Inferior parietal cortex (tissue), 1 donor: ENCODE measurements around the gene ITGAD.

Experiments used
- DNase-seq: peaks from one replicate; pipeline ENCODE4 v3.0.0-alpha.2; 2016; ENCODE audit errors: extremely low spot score

Gene ITGAD

DNA sequence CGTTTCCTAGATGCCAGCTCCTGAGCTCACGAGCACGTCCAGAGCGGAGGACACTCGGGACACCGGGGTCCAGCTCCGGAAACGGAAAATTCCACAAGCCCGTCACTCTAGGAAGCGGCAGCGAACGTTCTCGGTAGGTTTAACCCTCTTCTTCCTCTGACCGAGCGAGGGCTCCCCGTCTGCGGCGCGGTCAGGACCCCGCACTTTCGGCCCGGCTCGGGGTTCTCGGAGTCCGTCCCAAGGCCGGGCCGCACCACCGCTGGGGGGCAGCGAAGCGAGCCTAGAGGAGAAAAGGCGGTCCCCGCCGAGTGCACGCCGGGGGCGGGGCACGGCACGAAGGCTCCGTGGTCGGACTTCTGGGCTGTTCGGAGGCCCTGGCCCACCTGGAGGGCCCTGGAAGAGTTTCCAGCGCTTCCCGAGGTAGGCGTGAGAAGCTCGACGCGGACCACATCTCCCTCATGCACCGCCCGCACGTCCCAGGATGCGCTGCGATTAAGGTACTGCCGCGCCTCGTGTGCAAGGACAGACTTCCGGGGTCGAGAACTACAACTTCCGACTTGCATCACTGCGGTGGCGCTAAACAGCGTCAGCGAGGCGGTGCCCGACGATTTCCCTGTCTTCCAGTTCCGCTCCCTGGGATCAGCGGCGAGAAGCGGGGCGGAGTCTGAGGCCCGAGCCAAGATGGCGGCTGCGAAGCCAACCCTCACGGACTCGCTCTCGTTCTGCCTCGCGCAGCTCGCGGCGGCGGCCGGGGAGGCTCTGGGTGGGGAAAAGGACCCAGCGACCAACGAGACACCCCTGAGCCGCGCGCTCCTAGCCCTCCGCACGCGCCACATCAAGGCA lies 65.9 kb downstream of the ITGAD start, which contains the start of gene ARMC5:
ARMC5 (plus strand) TSS at position 658 of the 843 bp plus-strand sequence; CDS start at position 682, 24 bp downstream.
- DNase-seq = peak; percentile 98

DNA sequence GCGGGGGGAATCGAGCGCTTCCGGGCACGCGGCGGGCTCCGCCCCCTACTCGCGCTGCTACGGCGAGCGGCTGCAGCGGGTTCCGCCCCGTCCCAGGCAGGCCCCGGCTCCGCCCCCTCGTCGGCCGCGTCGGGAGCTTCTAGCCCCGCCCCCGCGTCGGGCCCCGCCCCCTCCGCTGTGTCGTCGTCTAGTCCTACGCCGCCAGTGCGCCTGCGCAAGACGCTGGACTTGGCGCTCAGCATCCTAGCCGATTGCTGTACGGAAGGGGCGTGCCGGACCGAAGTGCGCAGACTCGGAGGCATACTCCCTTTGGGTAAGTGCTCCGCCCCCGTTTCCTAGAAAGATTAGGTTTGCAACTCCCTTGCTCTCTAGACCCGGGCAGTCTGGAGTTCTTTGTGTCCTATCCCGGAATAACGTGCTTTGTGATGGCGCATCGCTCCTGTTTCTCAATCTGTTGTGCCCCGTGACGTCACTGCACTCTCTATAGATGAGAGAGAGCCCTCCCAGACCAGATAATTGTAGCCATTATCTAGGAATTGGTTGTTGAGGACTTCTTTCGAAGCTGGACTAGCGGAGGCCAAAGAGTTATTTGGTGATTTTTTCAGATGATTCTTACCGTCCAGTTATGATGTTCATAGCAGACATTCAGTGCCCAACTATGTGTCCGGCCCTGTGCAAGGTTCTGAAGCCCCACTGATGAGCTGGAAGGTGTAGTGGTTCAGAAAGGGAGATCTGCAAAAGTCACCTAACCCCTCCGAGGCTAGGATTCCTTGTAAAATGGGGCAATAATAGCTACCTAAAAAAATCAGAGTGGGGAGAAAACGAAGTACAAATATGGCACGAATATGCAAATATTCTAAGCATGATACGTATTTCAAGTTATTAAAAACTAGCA lies 66.8 kb downstream of the ITGAD start:
- peak; percentile 100 for DNase-seq

DNA sequence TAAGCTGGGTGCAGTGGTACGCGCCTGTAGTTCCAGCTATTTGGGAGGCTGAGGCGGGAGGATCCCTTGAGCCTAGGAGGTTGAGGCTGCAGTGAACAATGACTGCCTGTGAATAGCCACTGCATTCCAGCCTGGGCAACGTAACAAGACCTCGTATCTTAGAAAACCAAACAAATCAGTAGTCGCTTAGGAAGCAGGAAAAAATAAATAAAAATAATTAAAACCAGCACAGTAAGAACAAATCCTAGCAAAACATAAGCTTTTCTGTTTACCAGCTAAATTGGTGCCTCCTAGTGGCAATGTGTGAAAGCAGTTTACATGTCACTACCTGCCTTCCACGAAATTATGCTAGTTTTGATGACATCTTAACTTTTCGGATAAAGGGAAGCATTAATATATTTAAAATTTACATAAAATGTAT lies 67.5 kb downstream of the ITGAD start:
- no peak for DNase-seq

DNA sequence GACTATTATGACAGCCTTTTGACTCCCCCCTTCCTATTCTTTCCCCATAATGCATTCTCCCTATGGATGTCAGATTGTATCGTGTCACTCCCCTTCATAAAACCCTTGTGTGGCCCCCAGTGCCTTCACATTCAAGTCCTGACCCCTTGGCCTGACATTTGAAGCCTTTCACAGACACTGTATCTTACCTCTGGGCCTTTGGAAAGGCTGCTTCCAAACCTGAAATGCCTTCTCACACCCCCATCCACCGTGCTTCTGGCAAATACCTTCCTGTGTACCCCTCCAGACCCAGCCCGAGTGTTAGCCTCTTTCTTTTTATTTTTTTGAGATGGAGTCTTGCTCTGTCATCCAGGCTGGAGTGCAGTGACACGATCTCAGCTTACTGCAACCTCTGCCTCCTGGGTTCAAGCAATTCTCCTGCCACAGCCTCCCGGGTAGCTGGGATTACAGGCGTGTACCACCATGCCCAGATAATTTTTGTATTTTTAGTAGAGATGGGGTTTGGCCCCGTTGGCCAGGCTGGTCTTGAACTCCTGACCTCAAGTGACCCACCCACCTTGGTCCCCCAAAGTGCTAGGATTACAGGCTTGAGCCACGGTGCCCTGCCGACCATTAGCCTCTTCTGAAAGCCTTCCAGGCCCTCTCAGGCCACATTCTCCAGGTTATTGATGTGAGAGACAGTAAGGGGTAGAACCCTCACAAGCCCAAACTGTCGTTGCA lies 68.2 kb downstream of the ITGAD start:
- no peak for DNase-seq

DNA sequence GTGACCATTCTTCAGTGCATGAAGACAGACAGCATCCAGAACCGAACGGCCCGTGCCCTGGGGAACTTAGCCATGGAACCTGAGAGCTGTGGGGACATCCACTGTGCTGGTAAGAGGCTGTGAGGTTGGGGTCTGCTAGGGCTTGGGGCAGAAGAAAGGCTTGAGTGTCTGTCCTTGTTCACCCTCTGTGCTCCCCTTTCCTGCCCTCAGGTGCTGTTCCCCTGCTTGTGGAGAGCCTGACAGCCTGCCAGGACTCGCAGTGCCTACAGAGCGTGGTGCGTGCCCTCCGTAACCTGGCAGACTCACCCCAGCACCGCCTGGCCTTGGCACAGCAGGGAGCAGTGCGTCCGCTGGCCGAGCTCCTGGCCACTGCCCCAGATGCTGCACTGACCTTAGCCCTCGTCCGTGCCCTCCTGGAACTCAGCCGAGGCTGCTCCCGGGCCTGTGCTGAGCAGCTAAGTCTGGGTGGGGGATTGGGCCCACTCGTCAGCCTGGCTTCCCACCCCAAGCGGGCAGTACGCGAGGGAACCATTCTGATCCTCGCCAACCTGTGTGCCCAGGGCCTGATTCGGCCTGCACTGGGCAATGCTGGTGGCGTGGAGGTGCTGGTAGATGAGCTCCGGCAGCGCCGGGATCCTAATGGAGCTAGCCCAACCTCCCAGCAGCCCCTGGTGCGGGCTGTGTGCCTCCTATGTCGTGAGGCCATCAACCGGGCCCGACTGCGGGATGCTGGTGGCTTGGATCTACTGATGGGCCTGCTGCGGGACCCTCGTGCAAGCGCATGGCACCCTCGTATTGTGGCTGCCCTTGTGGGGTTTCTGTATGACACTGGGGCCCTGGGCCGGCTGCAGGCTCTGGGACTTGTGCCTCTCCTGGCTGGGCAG lies 69.0 kb downstream of the ITGAD start:
- no peak for DNase-seq

DNA sequence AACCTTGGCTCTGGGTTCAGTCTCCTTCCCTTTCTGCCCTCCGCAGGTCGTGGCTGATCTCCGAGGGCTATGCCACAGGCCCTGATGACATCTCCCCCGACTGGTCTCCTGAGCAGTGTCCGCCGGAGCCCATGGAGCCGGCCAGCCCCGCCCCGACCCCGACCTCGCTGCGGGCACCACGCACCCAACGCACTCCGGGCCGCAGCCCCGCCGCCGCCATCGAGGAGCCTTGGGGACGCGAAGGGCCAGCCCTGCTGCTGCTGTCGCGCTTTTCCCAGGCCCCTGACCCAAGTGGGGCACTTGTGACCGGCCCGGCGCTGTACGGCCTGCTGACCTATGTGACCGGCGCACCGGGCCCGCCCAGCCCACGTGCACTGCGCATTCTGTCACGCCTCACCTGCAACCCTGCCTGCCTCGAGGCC lies 71.2 kb downstream of the ITGAD start:
- DNase-seq = no peak

DNA sequence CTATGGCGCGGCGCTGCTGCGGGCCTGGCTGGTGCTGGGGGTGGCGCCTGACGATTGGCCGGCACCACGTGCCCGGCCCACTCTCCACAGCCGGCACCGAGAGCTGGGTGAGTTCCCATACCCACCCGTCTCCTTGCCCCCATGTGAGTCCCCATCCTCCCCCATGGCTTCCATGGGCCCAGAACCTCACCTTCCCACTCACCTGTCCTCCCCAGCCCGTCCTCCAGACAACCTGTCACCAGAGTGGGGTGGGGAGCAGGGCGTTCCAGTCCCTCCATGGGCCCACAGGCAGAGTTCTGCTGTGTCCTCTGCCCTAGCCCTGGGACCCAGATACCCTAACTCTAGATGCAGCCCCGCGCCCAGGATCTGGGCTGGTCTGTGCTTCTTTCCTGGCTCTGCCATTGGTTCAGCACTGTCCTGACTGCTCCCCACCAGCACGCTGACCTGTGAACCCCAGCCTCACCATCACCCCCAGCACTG lies 71.7 kb downstream of the ITGAD start:
- no peak for DNase-seq

DNA sequence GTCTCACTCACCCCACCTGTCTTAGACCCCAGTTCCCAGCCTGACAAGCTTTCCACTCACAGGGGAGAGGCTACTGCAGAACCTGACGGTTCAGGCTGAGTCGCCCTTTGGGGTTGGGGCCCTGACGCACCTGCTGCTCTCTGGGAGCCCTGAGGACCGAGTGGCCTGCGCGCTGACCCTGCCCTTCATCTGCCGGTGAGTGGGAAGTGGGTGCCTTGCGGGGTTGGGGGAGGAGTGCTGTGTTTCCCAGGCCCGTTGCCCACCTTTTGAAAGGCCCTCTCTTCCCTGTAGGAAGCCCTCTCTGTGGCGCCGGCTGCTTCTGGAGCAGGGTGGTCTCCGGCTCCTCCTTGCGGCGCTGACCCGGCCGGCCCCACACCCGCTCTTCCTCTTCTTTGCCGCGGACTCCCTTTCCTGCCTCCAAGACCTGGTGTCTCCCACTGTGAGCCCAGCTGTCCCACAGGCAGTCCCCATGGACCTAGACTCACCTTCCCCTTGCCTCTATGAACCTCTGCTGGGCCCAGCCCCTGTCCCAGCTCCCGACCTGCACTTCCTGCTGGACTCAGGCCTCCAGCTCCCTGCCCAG lies 72.7 kb downstream of the ITGAD start:
- DNase-seq = no peak

DNA sequence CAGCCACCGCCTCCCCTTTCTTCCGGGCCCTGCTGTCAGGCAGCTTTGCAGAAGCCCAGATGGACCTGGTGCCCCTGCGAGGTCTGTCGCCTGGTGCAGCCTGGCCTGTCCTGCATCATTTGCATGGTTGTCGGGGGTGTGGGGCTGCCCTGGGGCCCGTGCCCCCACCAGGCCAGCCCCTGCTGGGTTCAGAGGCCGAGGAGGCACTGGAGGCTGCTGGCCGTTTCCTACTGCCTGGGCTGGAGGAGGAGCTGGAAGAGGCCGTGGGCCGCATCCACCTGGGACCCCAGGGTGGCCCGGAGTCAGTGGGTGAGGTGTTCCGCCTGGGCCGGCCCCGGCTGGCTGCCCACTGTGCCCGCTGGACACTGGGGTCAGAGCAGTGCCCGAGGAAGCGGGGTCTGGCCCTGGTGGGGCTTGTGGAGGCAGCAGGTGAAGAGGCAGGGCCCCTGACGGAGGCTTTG lies 73.3 kb downstream of the ITGAD start:
- no peak for DNase-seq

DNA sequence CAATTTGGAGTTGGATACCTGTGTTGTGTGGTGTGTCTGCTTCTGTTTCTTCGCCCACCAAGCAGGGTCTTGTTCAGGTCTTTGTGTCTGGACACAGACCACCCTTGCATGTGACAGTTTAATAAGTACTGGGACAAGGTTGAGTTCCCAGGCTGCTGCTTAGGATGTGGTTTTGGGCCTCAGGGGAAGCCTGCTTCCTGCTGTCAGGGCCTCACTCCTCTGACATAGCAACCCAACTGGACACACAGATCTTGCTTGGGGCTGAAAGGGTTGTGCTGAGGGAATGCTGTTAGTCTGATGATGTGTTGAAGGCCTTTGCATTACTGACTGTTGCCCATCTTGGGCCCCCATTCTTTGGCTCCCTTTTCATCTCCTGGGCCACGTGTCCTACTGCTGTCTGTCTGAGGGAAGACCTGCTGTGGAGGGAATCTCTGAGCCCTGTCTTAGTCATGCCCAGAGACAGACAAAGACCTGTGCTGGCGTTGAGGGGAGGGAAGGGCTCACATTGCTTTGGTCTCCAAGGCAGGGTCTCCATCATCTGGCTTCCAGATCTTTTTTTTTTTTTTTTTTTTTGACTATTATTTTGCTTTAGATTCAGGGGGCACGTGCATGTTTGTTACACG lies 74.1 kb downstream of the ITGAD start:
- no peak for DNase-seq

DNA sequence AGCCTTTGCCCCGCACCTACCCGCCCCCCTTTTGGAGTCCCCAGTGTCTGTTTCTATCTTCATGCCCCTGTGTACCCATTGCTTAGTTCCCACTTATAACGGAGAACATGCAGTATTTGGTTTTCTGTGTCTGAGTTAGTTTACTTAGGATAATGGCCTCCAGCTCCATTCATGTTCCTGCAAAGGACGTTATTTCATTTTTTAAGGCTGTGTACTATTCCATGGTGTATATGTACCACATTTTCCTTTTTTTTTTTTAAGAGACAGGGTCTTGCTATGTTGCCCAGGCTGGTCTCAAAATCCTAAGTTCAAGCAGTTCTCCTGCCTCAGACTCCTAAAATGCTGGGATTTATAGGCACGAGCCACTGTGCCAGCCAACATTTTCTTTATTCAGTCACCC lies 74.7 kb downstream of the ITGAD start:
- no peak for DNase-seq

DNA sequence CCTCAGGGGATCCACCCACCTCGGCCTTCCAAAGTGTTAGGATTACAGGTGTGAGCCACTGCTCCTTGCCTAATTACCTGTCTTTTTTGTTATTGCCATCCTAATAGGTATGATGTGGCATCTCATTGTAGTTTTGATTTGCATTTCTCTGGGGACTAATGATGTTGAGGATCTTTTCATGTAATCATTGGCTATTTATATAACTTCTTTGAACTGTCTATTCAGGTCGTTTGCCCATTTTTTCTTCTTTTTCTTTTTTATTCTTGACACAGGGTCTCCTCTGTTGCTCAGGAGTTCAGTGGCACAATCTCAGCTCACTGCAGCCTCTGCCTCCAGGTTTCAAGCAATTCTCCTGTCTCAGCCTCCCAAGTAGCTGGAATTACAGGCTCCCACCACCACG lies 77.5 kb downstream of the ITGAD start:
- DNase-seq = no peak

DNA sequence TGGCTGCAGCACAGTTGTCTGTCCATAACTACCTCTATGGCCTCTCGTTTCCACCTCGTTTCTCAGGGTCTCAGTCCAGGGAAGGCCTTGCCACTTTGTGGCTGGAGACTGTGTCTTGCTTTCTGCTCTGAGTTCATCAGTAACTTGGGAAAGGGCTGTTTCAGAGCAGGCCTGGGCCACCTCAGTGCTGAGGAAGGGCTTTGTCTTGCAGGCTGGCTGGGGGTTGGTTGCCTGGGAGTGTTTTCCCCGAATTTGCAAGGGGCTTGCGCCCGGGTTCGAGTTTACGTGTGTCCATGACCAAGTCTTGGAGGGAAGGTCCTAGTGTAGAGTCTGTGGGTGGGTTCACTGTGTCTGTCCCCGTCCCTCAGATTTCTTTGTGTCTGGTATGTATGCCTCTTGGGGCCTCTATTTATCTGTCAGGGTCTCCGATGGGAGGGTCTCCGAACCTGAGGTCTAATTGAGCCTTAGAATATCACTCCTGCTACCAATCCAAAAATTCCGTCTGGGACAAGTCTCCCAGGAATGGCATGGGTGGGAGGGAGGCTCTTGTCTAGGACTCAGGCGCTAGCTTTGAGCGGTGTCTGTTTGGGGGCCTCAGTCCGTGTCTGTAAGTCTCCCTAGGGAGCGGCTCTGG lies 78.2 kb downstream of the ITGAD start:
- no peak for DNase-seq

DNA sequence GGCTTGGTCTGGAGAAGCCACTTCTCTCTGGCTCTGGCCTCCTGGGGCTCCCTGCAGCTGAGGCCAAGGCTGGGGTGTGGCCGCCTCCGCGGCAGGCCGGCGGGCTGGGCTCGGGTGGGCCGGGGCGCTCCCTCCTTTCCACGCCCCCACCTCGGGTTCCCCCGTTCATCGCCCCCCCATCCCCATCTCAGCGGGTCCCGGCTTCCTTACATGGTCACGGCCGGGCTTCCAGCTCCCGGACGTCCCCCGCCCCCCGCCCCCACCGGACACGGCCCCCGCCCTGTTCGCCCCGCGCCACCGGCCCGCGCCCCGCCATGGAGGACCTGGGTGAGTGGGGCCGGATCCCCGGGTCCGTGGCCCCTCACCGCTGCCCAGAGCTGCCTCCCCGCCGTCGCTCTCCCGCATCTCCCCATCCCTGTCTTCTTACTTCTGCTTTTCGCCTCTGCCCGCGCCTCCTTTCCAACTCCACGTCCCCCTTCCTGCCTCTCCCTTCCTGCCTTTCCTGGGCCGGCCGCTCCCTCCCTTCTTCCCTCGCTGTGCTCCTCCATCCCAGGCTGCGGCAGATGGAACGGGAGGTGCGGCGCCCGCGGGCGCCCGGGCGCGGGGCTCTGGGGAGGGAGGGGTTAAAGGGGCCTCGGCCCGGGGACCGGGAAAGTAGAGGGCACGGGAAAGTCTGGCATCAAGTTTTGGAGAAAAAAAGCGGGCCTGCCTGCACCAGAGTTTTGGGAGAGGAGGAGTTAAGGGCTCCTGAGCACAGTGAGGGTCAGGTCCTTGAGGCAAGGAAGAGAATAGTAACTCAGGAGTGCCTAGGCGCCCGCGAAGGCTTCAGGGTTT lies 79.0 kb downstream of the ITGAD start, which contains the start of gene TGFB1I1:
TGFB1I1 (plus strand) TSS at position 278 of the 834 bp plus-strand sequence; CDS start at position 315, 37 bp downstream.
- no peak for DNase-seq

DNA sequence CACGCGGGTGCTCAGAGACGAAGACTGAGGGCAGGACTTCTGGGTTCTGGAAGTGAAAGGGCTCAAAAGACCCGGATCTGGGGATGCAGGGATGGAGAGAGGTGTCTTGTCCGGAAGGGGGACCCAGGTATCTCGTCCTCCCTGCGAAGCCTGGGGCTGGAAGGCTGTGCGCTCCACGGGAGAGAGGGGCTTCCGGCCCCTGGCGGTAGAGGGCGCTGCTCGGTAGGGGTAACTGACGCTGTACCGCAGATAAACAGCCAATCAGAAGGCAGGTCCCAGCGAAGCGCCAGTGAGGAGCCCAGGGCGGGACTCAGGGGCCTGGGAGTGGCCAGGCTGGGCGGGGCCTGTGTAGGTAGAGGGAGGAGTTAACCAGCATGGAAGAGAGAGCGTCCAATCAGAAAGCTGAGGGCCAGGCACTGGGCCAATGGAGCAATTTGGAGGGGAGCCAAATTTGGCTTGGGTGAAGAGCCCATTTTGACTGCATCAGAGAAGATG lies 79.6 kb downstream of the ITGAD start:
- no peak for DNase-seq

DNA sequence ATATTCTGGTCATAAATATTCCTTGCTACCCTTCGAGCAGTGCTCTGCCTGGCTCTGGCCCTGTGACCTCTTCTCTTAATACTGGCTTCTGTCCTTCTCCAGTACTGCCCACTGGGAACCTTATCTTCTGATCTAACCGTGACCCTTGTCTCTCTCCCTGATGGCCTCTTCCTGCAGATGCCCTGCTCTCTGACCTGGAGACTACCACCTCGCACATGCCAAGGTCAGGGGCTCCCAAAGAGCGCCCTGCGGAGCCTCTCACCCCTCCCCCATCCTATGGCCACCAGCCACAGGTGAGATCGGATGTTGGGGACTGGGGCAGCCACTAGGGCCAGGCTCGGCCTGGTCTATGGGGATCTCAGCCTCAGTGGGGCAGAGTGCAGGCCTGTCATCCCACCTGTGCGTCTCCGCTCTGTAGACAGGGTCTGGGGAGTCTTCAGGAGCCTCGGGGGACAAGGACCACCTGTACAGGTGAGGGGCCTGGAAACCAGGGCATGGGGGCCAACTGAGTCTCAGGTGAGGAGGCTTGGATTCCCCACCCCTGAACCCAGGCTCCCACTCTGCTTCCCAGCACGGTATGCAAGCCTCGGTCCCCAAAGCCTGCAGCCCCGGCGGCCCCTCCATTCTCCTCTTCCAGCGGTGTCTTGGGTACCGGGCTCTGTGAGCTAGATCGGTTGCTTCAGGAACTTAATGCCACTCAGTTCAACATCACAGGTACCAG lies 80.3 kb downstream of the ITGAD start:
- DNase-seq = no peak

DNA sequence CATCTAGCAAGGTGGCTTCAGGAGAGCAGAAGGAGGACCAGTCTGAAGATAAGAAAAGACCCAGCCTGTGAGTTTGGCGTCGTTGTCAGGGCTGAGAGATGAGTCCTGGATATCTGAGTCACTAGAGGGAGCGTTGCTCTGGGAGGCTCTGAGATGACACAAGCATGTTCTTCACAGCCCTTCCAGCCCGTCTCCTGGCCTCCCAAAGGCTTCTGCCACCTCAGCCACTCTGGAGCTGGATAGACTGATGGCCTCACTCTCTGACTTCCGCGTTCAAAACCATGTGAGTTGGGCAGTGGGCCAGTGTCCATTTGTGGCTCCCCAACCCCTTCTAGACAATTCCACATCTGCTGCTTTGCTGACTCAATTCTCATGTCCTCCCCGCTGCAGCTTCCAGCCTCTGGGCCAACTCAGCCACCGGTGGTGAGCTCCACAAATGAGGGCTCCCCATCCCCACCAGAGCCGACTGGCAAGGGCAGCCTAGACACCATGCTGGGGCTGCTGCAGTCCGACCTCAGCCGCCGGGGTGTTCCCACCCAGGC lies 81.1 kb downstream of the ITGAD start:
- DNase-seq = no peak
